CD4-positive, alpha-beta T cell treated with Interleukin-12 subunit alpha and Interleukin-12 subunit beta, for 1 hour (primary cell): Measurements from ENCODE around the gene PTK7.

ENCODE experiments used
- DNase-seq: peaks from one replicate; pipeline ENCODE4 v3.0.0-alpha.2; 2020

PTK7 gene

GRCh38 chr6:43147691-43148477, 71.8 kb downstream of the PTK7 start:
- no peak for DNase-seq

- no peak for DNase-seq
Measured at GRCh38 chr6:43149265-43149664, 73.2 kb downstream of the PTK7 start.

- no peak for DNase-seq
Measured at GRCh38 chr6:43150051-43150751, 74.1 kb downstream of the PTK7 start.

DNA sequence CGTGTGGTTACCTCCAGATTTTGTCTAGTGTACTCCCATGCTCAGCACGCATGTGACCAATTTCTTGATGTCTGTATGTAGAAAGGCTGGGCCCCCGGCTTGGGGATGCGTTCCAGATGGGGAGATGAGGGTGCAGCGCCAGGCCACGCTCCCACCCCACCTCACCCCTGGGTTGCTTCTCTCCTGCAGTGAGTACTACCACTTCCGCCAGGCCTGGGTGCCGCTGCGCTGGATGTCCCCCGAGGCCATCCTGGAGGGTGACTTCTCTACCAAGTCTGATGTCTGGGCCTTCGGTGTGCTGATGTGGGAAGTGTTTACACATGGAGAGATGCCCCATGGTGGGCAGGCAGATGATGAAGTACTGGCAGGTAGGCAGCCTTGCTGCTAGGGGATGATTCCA, 83.5 kb downstream of the PTK7 start:
- DNase-seq: no peak

GRCh38 chr6:43163899-43164298, 87.8 kb downstream of the PTK7 start:
- DNase-seq: no peak

GRCh38 chr6:43170417-43170930, 94.4 kb downstream of the PTK7 start:
- DNase-seq: no peak

DNA sequence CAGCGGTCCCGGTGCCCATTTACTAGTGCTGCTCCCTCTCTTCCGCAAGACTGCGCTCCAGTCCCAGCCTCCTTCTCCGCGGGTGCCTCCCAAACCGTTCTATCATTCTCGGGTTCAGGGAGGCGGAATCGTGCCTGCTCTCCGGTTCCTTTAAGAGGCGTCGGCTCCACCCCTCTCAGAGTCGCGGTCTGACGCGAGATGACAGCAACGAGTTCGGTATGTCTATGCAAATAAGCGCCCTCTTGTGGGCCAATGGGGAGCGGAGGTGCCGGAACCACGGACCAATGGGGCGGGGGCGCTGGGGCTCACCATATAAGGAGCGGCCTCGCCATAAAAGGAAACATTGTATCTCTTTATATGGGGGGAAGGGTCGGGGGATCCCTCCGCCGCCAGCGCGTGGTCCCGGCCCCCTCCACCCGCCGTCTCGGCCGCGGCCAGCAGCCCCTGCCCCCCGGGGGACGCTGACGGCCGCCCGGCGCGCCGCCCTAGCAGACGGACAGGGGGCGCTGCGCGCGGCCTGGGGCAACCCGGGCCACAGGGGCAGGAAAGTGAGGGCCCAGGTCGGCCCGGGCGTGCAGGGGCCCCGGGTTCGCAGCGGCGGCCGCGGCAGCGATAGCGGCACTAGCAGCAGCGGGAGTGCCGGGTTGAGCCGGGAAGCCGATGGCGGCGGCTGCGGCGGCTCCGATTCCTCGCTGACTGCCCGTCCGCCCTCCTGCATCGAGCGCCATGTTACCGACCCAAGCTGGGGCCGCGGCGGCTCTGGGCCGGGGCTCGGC, 95.0 kb downstream of the PTK7 start, which contains the start of gene SRF:
TSS of gene SRF (plus strand) at position 339 of the 776 bp plus-strand sequence. CDS start at position 727, 388 bp downstream.
- peak; percentile 99 for DNase-seq

DNA sequence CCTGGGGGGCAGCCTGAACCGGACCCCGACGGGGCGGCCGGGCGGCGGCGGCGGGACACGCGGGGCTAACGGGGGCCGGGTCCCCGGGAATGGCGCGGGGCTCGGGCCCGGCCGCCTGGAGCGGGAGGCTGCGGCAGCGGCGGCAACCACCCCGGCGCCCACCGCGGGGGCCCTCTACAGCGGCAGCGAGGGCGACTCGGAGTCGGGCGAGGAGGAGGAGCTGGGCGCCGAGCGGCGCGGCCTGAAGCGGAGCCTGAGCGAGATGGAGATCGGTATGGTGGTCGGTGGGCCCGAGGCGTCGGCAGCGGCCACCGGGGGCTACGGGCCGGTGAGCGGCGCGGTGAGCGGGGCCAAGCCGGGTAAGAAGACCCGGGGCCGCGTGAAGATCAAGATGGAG, 95.6 kb downstream of the PTK7 start:
- DNase-seq: peak; percentile 39

GRCh38 chr6:43172104-43173007, 96.2 kb downstream of the PTK7 start:
- DNase-seq: peak; percentile 59

DNA sequence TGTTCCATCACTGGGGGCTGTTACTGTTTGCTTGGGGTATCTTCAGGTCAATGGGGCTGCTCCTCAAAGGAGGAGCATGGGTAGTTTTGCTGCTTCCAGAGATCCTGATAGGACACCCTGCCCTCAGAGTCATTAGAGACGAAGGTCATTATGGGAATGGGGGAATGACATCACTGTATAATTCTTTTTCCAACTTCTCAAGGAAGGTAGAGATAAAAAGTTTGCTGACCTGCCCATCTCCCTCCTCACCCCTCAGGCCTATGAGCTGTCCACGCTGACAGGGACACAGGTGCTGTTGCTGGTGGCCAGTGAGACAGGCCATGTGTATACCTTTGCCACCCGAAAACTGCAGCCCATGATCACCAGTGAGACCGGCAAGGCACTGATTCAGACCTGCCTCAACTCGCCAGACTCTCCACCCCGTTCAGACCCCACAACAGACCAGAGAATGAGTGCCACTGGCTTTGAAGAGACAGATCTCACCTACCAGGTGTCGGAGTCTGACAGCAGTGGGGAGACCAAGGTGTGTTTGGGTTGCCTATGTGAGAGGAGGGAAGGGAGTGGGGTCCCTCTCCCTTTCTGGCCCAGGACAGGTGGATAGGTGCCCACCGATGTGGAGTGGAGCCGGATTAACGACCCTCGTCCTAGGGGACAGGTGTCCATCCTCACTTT, 97.6 kb downstream of the PTK7 start:
- DNase-seq: peak; percentile 21

- DNase-seq: peak; percentile 97
Measured at GRCh38 chr6:43174263-43175112, 98.4 kb downstream of the PTK7 start.

GRCh38 chr6:43175676-43176422, 99.7 kb downstream of the PTK7 start:
- DNase-seq: no peak

GRCh38 chr6:43176423-43176786, 100.3 kb downstream of the PTK7 start:
- no peak for DNase-seq

DNA sequence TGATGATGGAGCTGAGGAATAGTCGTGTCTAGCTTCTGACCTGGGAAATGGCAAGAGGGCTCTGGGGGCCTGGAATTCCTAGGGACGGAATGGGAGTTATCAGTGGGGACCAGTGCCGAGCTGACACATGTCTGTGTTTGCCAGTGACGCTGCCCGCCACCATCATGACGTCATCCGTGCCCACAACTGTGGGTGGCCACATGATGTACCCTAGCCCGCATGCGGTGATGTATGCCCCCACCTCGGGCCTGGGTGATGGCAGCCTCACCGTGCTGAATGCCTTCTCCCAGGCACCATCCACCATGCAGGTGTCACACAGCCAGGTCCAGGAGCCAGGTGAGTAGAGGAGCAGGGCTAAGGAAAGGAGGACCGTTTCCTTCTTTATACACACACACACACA, 102.0 kb downstream of the PTK7 start:
- no peak for DNase-seq

GRCh38 chr6:43178951-43179830, 103.1 kb downstream of the PTK7 start:
- no peak for DNase-seq

- no peak for DNase-seq
Measured at GRCh38 chr6:43180058-43180457, 103.9 kb downstream of the PTK7 start.

GRCh38 chr6:43180985-43181384, 104.9 kb downstream of the PTK7 start:
- no peak for DNase-seq

GRCh38 chr6:43181621-43181941, 105.5 kb downstream of the PTK7 start:
- no peak for DNase-seq
